IMR-90 (cell line): Measurements from ENCODE around the gene RPS6KA5.

Experiments used
- CTCF ChIP-seq: conservative IDR thresholded peaks from 2 replicates; pipeline ENCODE4 v1.5.1; 2012; ENCODE audit warnings: mild to moderate bottlenecking, low read depth, low read length, improper control_type of control experiment
- MAZ ChIP-seq: IDR thresholded peaks from 2 replicates; pipeline ENCODE4 v1.6.1; 2012; ENCODE audit warnings: low read depth, mild to moderate bottlenecking, low read length, improper control_type of control experiment, moderate library complexity, borderline replicate concordance
- RFX5 ChIP-seq: IDR thresholded peaks from 2 replicates; pipeline ENCODE4 v1.8.0; 2012; ENCODE audit warnings: low read depth, mild to moderate bottlenecking, low read length, moderate library complexity
- TF ChIP-seq, protein P1 (sequence below): fragments of 150-350 bp; IDR thresholded peaks from 2 replicates; pipeline ENCODE4 v1.6.1; 2017; ENCODE audit warnings: mild to moderate bottlenecking, antibody characterized with exemption, low read length, low read depth

DNA sequence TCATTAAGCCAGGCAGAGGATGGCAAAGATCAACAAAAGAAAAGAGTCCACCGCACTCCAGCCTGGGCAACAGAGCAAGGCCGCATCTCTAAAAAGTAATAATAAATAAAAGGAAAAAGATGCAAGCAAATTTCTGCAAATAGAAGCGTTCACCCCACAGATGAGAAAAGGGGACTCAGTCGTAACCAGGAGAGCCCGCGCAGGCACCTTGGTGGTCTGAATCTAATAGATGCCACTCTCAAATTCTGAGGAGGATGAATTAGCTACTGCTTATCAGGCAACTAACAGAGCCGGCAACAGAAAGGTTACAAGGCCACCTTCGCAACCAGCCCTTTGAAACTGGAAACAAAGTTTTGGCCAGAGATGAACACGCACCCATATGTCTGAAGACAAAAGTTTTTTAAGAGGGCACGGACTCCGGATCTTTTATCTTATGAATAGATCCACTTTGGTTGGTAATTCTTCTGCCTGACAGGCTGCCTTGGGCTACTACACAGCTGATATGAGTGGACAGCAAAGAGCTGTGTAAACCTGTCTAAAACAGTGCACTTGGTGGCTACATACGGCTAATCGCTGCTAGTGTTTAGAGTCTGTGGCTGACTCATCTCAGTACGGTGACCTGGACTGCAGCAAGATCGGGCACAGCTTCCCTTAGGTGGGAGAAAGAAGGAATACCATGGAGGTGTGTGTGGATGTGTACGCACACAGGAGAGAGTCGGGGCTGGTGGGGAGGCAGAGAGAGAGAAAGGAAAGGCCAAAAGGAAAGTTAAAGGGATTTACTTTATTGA lies 211.3 kb downstream of the RPS6KA5 start:
- TF ChIP-seq RFX5 (no peak), CTCF (no peak), MAZ (no peak)
- TF ChIP-seq, protein P1, sequence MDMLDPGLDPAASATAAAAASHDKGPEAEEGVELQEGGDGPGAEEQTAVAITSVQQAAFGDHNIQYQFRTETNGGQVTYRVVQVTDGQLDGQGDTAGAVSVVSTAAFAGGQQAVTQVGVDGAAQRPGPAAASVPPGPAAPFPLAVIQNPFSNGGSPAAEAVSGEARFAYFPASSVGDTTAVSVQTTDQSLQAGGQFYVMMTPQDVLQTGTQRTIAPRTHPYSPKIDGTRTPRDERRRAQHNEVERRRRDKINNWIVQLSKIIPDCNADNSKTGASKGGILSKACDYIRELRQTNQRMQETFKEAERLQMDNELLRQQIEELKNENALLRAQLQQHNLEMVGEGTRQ, result no peak
